Activated CD8-positive, alpha-beta memory T cell treated with anti-CD3 and anti-CD28 coated beads, Interleukin-2, amount 50 U/mL, for 4 hours (primary cell): ENCODE measurements around the gene MAPK11.

Experiments used
- DNase-seq: peaks from one replicate; pipeline ENCODE4 v3.0.0-alpha.2; 2020

The MAPK11 gene

GRCh38 chr22:50221410-50222300, 48.5 kb downstream of the MAPK11 start:
- DNase-seq: no peak

GRCh38 chr22:50220603-50221409, 49.4 kb downstream of the MAPK11 start:
- no peak for DNase-seq

GRCh38 chr22:50219800-50220602, 50.2 kb downstream of the MAPK11 start:
- DNase-seq: no peak

- DNase-seq: no peak
These were observed 51.0 kb downstream of the MAPK11 start for GRCh38 chr22:50218996-50219727.

DNA sequence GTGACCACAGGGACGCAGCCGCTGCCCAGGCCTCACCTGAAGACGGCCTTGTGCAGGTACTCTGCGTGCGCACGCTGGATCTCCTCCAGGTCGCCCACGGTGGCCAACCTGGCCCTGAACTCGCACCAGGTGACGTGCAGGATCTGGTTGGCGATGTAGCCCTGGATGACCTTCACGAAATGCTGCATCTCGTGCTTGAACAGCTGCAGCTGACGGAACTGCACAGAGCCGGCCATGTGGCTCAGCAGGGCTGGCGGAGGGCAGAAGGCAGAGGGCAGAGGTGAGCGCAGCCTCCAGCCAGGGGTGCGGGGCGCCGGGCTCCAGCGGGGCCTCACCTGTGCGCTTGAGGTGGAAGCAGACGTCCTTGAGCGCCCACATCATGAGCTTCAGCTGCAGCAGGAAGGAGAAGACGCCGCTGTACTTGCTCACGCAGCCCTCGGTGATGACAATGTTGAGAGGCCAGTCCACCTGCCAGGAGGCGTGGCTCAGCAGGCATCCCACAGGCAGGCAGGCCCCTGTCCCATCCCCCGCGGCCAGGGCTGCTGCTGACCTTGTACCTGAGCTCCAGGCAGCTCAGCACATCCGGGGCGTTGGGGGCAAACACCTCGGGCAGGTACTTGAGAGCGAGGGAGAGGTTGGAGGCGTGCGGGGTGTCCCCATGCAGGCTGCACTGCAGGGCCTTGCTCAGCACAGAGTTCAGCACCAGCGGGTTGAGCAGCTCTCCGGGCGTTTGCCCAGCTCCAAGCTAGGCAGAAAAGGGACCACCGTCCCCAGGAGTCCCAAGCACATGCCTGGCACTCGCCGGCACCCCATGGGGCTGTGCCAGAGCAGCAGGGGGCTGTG, 51.8 kb downstream of the MAPK11 start:
- no peak for DNase-seq

- no peak for DNase-seq
These were observed 52.5 kb downstream of the MAPK11 start for GRCh38 chr22:50217543-50218152.

- DNase-seq: no peak
These were observed 53.3 kb downstream of the MAPK11 start for GRCh38 chr22:50216684-50217520.

- DNase-seq: no peak
These were observed 54.0 kb downstream of the MAPK11 start for GRCh38 chr22:50216055-50216683.

GRCh38 chr22:50215297-50216054, 54.7 kb downstream of the MAPK11 start:
- no peak for DNase-seq
